GM21717 (cell line): Measurements from ENCODE around the gene CHCHD6.
A peak's percentile ranks its signal among the peaks of the same experiment; 100 is the strongest.

Source experiments
- ATAC-seq: cut with Tn5 transposase; IDR thresholded peaks from one replicate; pipeline ENCODE4 v1.9.1; 2021; ENCODE audit warnings: mild to moderate bottlenecking, moderate library complexity; ENCODE audit not compliant: unreplicated experiment

Gene CHCHD6

GRCh38 chr3:126968391-126969390 lies 264.7 kb downstream of the CHCHD6 start:
- no peak for ATAC-seq

- no peak for ATAC-seq
Measured at GRCh38 chr3:126969586-126969985, 265.5 kb downstream of the CHCHD6 start.

GRCh38 chr3:126970101-126970500 lies 266.1 kb downstream of the CHCHD6 start:
- ATAC-seq = no peak

GRCh38 chr3:126970921-126971320 lies 266.9 kb downstream of the CHCHD6 start:
- ATAC-seq = no peak

GRCh38 chr3:126971891-126972351 lies 267.9 kb downstream of the CHCHD6 start:
- no peak for ATAC-seq

GRCh38 chr3:126972866-126973265 lies 268.8 kb downstream of the CHCHD6 start:
- no peak for ATAC-seq

- no peak for ATAC-seq
Measured at GRCh38 chr3:126973814-126974213, 269.8 kb downstream of the CHCHD6 start.

GRCh38 chr3:126974756-126975155 lies 270.7 kb downstream of the CHCHD6 start:
- no peak for ATAC-seq

- no peak for ATAC-seq
Measured at GRCh38 chr3:126976906-126977305, 272.9 kb downstream of the CHCHD6 start.

- ATAC-seq = no peak
Measured at GRCh38 chr3:126977821-126978220, 273.8 kb downstream of the CHCHD6 start.

- ATAC-seq = no peak
Measured at GRCh38 chr3:126978291-126978690, 274.3 kb downstream of the CHCHD6 start.

GRCh38 chr3:126979046-126979628 lies 275.1 kb downstream of the CHCHD6 start:
- ATAC-seq = no peak

GRCh38 chr3:126980266-126980811 lies 276.3 kb downstream of the CHCHD6 start:
- ATAC-seq = no peak

- peak; percentile 43 for ATAC-seq
Measured at GRCh38 chr3:126982126-126982470, 278.1 kb downstream of the CHCHD6 start.

GRCh38 chr3:126982471-126983175 lies 278.6 kb downstream of the CHCHD6 start, which contains the start of gene PLXNA1:
PLXNA1 (plus strand) TSS chr3:126983115; CDS start chr3:126988594, 5,479 bp downstream.
- peak; percentile 67 for ATAC-seq

GRCh38 chr3:126983276-126983652 lies 279.2 kb downstream of the CHCHD6 start:
- no peak for ATAC-seq

- ATAC-seq = no peak
Measured at GRCh38 chr3:126983653-126984390, 279.8 kb downstream of the CHCHD6 start.

GRCh38 chr3:126984391-126985131 lies 280.5 kb downstream of the CHCHD6 start:
- no peak for ATAC-seq

- no peak for ATAC-seq
Measured at GRCh38 chr3:126985132-126985985, 281.3 kb downstream of the CHCHD6 start.
